ENCODE data around the gene RABEP1.

GRCh38 chr17:5237541-5238016, 44.5 kb upstream of the RABEP1 start:
- TF ChIP-seq POLR2AphosphoS5 (IDR thresholded peaks at IDR 0.05; ENCODE audit: borderline replicate concordance, low read depth, low read length) = no peak
- no peak for TF ChIP-seq EZH2 (IDR thresholded peaks at IDR 0.05)
- TF ChIP-seq FOXP2 (optimal IDR thresholded peaks at IDR 0.05; ENCODE audit: control extremely low read depth, extremely low read length, insufficient read depth) = no peak
